IPS DF 6.9 (cell line): ENCODE measurements around the gene NOD1.
"Not testable (repeated sequence)": the region's sequence is repeated elsewhere in the genome, so short reads cannot be mapped to it uniquely, and the experiment has no call there.

ENCODE experiments used
- DNase-seq: peaks from one replicate; pipeline ENCODE4 v3.0.0-alpha.2; 2013; ENCODE audit warnings: low read depth, low spot score
- H3K27ac ChIP-seq: one replicate; pipeline ENCODE4 v1.5.1; 2013; ENCODE audit warnings: low read length, control low read depth
- H3K27me3 ChIP-seq: 2 replicates; pipeline ENCODE4 v1.6.1; 2013; ENCODE audit warnings: mild to moderate bottlenecking, low read length; ENCODE audit not compliant: control insufficient read depth, insufficient read depth
- H3K36me3 ChIP-seq: 2 replicates; pipeline ENCODE4 v1.6.1; 2013; ENCODE audit warnings: low read length; ENCODE audit not compliant: control insufficient read depth, insufficient read depth
- H3K4me1 ChIP-seq: 2 replicates; pipeline ENCODE4 v1.6.1; 2013; ENCODE audit warnings: low read length; ENCODE audit not compliant: control insufficient read depth, insufficient read depth
- H3K4me3 ChIP-seq: 2 replicates; pipeline ENCODE4 v1.5.1; 2013; ENCODE audit warnings: mild to moderate bottlenecking, low read length
- H3K9me3 ChIP-seq: 2 replicates; pipeline ENCODE4 v1.6.1; 2013; ENCODE audit warnings: low read length, inconsistent platforms; ENCODE audit not compliant: control insufficient read depth, insufficient read depth
- WGBS: extraction: QIAGEN DNeasy Blood & Tissue Kit; methylation state at CpG from one replicate; pipeline ENCODE4 v1.1.7; 2013; ENCODE audit warnings: mixed read lengths, missing lambda C conversion rate; ENCODE audit not compliant: insufficient read length, insufficient coverage; 5-methylcytosine and 5-hydroxymethylcytosine counted together

The NOD1 gene

GRCh38 chr7:30504301-30505173, 26.0 kb upstream of the NOD1 start, which contains the start of gene GGCT:
Gene GGCT, minus strand, starts transcription at chr7:30504829. Its CDS starts 120 bp downstream, at chr7:30504709.
- H3K4me3 ChIP-seq, result peak within 1 kb of the TSS; percentile 75
- H3K36me3 ChIP-seq, result no peaks in the 10 kb centered on the region; the same call in 1 of the 2 replicates
- no peaks in the 10 kb centered on the region for H3K27me3 ChIP-seq
- no peaks in the 10 kb centered on the region for H3K9me3 ChIP-seq
- no peak within 1 kb of the TSS for H3K27ac ChIP-seq
- peak; percentile 96 for DNase-seq
- no CpG with 5 or more reads among the region's 64 CpGs for WGBS
- H3K4me1 ChIP-seq, result 0 out of 2 replicates have a peak, but pooled peaks cover 2% of the 10 kb centered on the region

GRCh38 chr7:30503274-30504212, 25.0 kb upstream of the NOD1 start:
- Histone ChIP-seq H3K4me3 (peak overlapping the region; percentile 75; the same call in 1 of the 2 replicates), H3K36me3 (no peaks in the 10 kb centered on the region; the same call in 1 of the 2 replicates), H3K27ac (no peak overlapping the region), H3K27me3 (no peaks in the 10 kb centered on the region), H3K4me1 (0 out of 2 replicates have a peak, but pooled peaks cover 2% of the 10 kb centered on the region), H3K9me3 (no peaks in the 10 kb centered on the region)
- WGBS, result no CpG with 5 or more reads among the region's 15 CpGs
- no peak for DNase-seq

- Histone ChIP-seq H3K9me3 (no peaks in the 10 kb centered on the region), H3K36me3 (no peaks in the 10 kb centered on the region; the same call in 1 of the 2 replicates), H3K4me1 (0 out of 2 replicates have a peak, but pooled peaks cover 2% of the 10 kb centered on the region), H3K27ac (no peak overlapping the region), H3K4me3 (no peak overlapping the region), H3K27me3 (no peaks in the 10 kb centered on the region)
- WGBS, result no CpG with 5 or more reads among the region's 2 CpGs
- DNase-seq, result no peak
These were observed 24.1 kb upstream of the NOD1 start for GRCh38 chr7:30502470-30503251.

GRCh38 chr7:30501264-30501663, 22.7 kb upstream of the NOD1 start:
- DNase-seq, result no peak
- Histone ChIP-seq H3K4me3 (no peak overlapping the region), H3K4me1 (0 out of 2 replicates have a peak, but pooled peaks cover 2% of the 10 kb centered on the region), H3K9me3 (no peaks in the 10 kb centered on the region), H3K27ac (no peak overlapping the region), H3K27me3 (no peaks in the 10 kb centered on the region), H3K36me3 (no peaks in the 10 kb centered on the region; the same call in 1 of the 2 replicates)
- WGBS, result no CpG with 5 or more reads among the region's 5 CpGs

GRCh38 chr7:30493228-30493627, 14.6 kb upstream of the NOD1 start:
- Histone ChIP-seq H3K27ac (no peak overlapping the region), H3K4me1 (no peaks in the 10 kb centered on the region), H3K36me3 (no peaks in the 10 kb centered on the region; the same call in 1 of the 2 replicates), H3K9me3 (no peaks in the 10 kb centered on the region; the same call in 1 of the 2 replicates), H3K4me3 (no peak overlapping the region), H3K27me3 (no peaks in the 10 kb centered on the region)
- no peak for DNase-seq

- no peak for DNase-seq
- H3K36me3 ChIP-seq, result no peaks in the 10 kb centered on the region; the same call in 1 of the 2 replicates
- no peaks in the 10 kb centered on the region; the same call in 1 of the 2 replicates for H3K9me3 ChIP-seq
- no peak overlapping the region for H3K4me3 ChIP-seq
- H3K27me3 ChIP-seq, result no peaks in the 10 kb centered on the region
- no peak overlapping the region for H3K27ac ChIP-seq
- H3K4me1 ChIP-seq, result no peaks in the 10 kb centered on the region
These were observed 12.8 kb upstream of the NOD1 start for GRCh38 chr7:30491417-30491816.

- Histone ChIP-seq H3K36me3 (no peaks in the 10 kb centered on the region), H3K9me3 (no peaks in the 10 kb centered on the region; the same call in 1 of the 2 replicates), H3K27ac (no peak overlapping the region), H3K4me1 (no peaks in the 10 kb centered on the region), H3K4me3 (no peak overlapping the region), H3K27me3 (no peaks in the 10 kb centered on the region)
- DNase-seq, result no peak
- whole genome bisulfite sequencing, result no CpG with 5 or more reads among the region's 1 CpG
These were observed 8.8 kb upstream of the NOD1 start for GRCh38 chr7:30487371-30487770.

GRCh38 chr7:30485667-30486066, 7.1 kb upstream of the NOD1 start:
- H3K4me3 ChIP-seq, result no peak overlapping the region
- WGBS, result no CpG with 5 or more reads among the region's 1 CpG
- no peaks in the 10 kb centered on the region for H3K36me3 ChIP-seq
- no peaks in the 10 kb centered on the region for H3K9me3 ChIP-seq
- H3K27me3 ChIP-seq, result no peaks in the 10 kb centered on the region
- DNase-seq, result no peak
- H3K27ac ChIP-seq, result no peak overlapping the region
- no peaks in the 10 kb centered on the region for H3K4me1 ChIP-seq

GRCh38 chr7:30481416-30481815, 2.8 kb upstream of the NOD1 start:
- not testable (repeated sequence) for H3K27ac ChIP-seq, DNase-seq, H3K9me3 ChIP-seq, H3K36me3 ChIP-seq, H3K4me1 ChIP-seq, H3K27me3 ChIP-seq, H3K4me3 ChIP-seq
- whole genome bisulfite sequencing, result no CpG with 5 or more reads among the region's 9 CpGs
